ENCODE results near the gene NPHS1. TPM values are rescaled to one million over a fixed set of nuclear protein-coding genes. Genes with fewer than 3 reads are reported as not detected.
A peak's percentile ranks its signal among the peaks of the same experiment; 100 is the strongest.

NPHS1 gene
- total and polyA plus RNA-seq, 2 donors (not counting 1 experiment from before 2014, with no cell fraction given) = not detected

DNA sequence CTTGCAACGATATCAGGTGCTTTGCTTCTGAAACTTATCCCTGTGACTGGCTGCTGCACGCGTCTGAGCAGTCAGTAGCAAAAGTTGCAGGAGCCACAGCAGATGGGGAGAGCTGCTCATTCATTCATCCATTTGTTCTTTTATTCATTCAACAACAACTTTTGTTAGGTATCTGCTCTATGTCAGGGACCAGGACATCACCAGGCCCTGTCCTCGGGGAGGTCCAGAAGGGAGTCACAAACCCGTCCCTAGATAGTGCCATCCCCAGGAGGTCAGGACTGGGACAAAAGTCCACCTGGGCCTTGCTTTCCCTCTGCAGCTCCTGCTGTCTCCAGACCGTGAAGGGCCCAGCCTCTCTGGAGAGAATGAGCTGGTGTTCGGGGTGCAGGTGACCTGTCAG is 74.3 kb downstream of the NPHS1 start:
- Histone ChIP-seq H3K79me2 (ENCODE audit: control insufficient read depth, insufficient read depth, low read length) (peaks cover 3% of the 10 kb centered on the region), H3K27ac (ENCODE audit: insufficient read depth, low read length) (no peak overlapping the region), H3K4me1 (ENCODE audit: control insufficient read depth, extremely low read depth, insufficient read depth, low read length) (peaks cover 4% of the 10 kb centered on the region), H4K20me1 (ENCODE audit: control insufficient read depth, extremely low read depth, insufficient read depth, low read length) (no peaks in the 10 kb centered on the region), H3K9me3 (ENCODE audit: control insufficient read depth, insufficient read depth, low read depth, low read length) (no peaks in the 10 kb centered on the region), H3K4me2 (ENCODE audit: extremely low read depth, insufficient read depth, low read length) (no peak overlapping the region), H3K36me3 (ENCODE audit: control insufficient read depth, insufficient read depth, low read length) (peaks cover 6% of the 10 kb centered on the region), H3K27me3 (ENCODE audit: control insufficient read depth, insufficient read depth, low read length) (no peaks in the 10 kb centered on the region), H3K9ac (ENCODE audit: insufficient read depth, low read length) (no peak overlapping the region), H3K4me3 (replicated peaks in 1 of 4; ENCODE audit: control extremely low read depth in 1 of 4, insufficient read depth in 1 of 4, low read depth in 3 of 4, low read length in 4 of 4) (no peak overlapping the region), H2AFZ (ENCODE audit: low read length) (no peak overlapping the region)
- DNase-seq (ENCODE audit: low read depth in 2 of 2) = no peak
- TF ChIP-seq EZH2 (IDR thresholded peaks at IDR 0.05; ENCODE audit: low read length, missing control alignments) = no peak
- TF ChIP-seq, protein P1, sequence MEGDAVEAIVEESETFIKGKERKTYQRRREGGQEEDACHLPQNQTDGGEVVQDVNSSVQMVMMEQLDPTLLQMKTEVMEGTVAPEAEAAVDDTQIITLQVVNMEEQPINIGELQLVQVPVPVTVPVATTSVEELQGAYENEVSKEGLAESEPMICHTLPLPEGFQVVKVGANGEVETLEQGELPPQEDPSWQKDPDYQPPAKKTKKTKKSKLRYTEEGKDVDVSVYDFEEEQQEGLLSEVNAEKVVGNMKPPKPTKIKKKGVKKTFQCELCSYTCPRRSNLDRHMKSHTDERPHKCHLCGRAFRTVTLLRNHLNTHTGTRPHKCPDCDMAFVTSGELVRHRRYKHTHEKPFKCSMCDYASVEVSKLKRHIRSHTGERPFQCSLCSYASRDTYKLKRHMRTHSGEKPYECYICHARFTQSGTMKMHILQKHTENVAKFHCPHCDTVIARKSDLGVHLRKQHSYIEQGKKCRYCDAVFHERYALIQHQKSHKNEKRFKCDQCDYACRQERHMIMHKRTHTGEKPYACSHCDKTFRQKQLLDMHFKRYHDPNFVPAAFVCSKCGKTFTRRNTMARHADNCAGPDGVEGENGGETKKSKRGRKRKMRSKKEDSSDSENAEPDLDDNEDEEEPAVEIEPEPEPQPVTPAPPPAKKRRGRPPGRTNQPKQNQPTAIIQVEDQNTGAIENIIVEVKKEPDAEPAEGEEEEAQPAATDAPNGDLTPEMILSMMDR (conservative IDR thresholded peaks at IDR 0.05 in 1 of 2, IDR thresholded peaks at IDR 0.05 in 1 of 2; ENCODE audit: low read depth in 1 of 2, low read length in 2 of 2) = no peak

- Histone ChIP-seq H3K4me2 (ENCODE audit: extremely low read depth, insufficient read depth, low read length) (no peak overlapping the region), H4K20me1 (ENCODE audit: control insufficient read depth, extremely low read depth, insufficient read depth, low read length) (no peaks in the 10 kb centered on the region), H3K27ac (ENCODE audit: insufficient read depth, low read length) (no peak overlapping the region), H3K4me3 (replicated peaks in 1 of 4; ENCODE audit: control extremely low read depth in 1 of 4, insufficient read depth in 1 of 4, low read depth in 3 of 4, low read length in 4 of 4) (no peak overlapping the region), H3K4me1 (ENCODE audit: control insufficient read depth, extremely low read depth, insufficient read depth, low read length) (peaks cover 4% of the 10 kb centered on the region), H2AFZ (ENCODE audit: low read length) (no peak overlapping the region), H3K9ac (ENCODE audit: insufficient read depth, low read length) (no peak overlapping the region), H3K79me2 (ENCODE audit: control insufficient read depth, insufficient read depth, low read length) (peaks cover 3% of the 10 kb centered on the region), H3K9me3 (ENCODE audit: control insufficient read depth, insufficient read depth, low read depth, low read length) (no peaks in the 10 kb centered on the region), H3K27me3 (ENCODE audit: control insufficient read depth, insufficient read depth, low read length) (no peaks in the 10 kb centered on the region), H3K36me3 (ENCODE audit: control insufficient read depth, insufficient read depth, low read length) (peaks cover 4% of the 10 kb centered on the region)
- DNase-seq (ENCODE audit: low read depth in 2 of 2) = no peak
- TF ChIP-seq, protein P1 (conservative IDR thresholded peaks at IDR 0.05 in 1 of 2, IDR thresholded peaks at IDR 0.05 in 1 of 2; ENCODE audit: low read depth in 1 of 2, low read length in 2 of 2) = no peak
- TF ChIP-seq EZH2 (IDR thresholded peaks at IDR 0.05; ENCODE audit: low read length, missing control alignments) = no peak
Measured at GRCh38 chr19:35777086-35777841, 75.0 kb downstream of the NPHS1 start.

- no peak for DNase-seq (ENCODE audit: low read depth in 2 of 2)
- H4K20me1 ChIP-seq (ENCODE audit: control insufficient read depth, extremely low read depth, insufficient read depth, low read length) = no peaks in the 10 kb centered on the region
Measured at GRCh38 chr19:35776102-35776788, 76.1 kb downstream of the NPHS1 start.

More at GRCh38 chr19:35776102-35776788, 76.1 kb downstream of the NPHS1 start:
- no peaks in the 10 kb centered on the region for H3K9me3 ChIP-seq (ENCODE audit: control insufficient read depth, insufficient read depth, low read depth, low read length)
- peaks cover 3% of the 10 kb centered on the region for H3K79me2 ChIP-seq (ENCODE audit: control insufficient read depth, insufficient read depth, low read length)
- no peak overlapping the region for H3K27ac ChIP-seq (ENCODE audit: insufficient read depth, low read length)
- no peaks in the 10 kb centered on the region for H3K27me3 ChIP-seq (ENCODE audit: control insufficient read depth, insufficient read depth, low read length)
- H3K9ac ChIP-seq (ENCODE audit: insufficient read depth, low read length) = no peak overlapping the region
- H3K4me1 ChIP-seq (ENCODE audit: control insufficient read depth, extremely low read depth, insufficient read depth, low read length) = peaks cover 4% of the 10 kb centered on the region
- H2AFZ ChIP-seq (ENCODE audit: low read length) = peak overlapping the region; percentile 7
- H3K4me3 ChIP-seq (replicated peaks in 1 of 4; ENCODE audit: control extremely low read depth in 1 of 4, insufficient read depth in 1 of 4, low read depth in 3 of 4, low read length in 4 of 4) = peak overlapping the region; percentile 43 to 72 (median 62)
- H3K36me3 ChIP-seq (ENCODE audit: control insufficient read depth, insufficient read depth, low read length) = no peaks in the 10 kb centered on the region
- TF ChIP-seq, protein P1 (conservative IDR thresholded peaks at IDR 0.05 in 1 of 2, IDR thresholded peaks at IDR 0.05 in 1 of 2; ENCODE audit: low read depth in 1 of 2, low read length in 2 of 2) = no peak
- no peak for TF ChIP-seq EZH2 (IDR thresholded peaks at IDR 0.05; ENCODE audit: low read length, missing control alignments)
- H3K4me2 ChIP-seq (ENCODE audit: extremely low read depth, insufficient read depth, low read length) = peak overlapping the region; percentile 80
